Measurements from ENCODE around the gene CCDC160. TPM values are rescaled to one million over a fixed set of nuclear protein-coding genes. Genes with fewer than 3 reads are reported as not detected.

The CCDC160 gene
- total RNA-seq, result under 1 TPM; 0.33 to 0.69 TPM

DNA sequence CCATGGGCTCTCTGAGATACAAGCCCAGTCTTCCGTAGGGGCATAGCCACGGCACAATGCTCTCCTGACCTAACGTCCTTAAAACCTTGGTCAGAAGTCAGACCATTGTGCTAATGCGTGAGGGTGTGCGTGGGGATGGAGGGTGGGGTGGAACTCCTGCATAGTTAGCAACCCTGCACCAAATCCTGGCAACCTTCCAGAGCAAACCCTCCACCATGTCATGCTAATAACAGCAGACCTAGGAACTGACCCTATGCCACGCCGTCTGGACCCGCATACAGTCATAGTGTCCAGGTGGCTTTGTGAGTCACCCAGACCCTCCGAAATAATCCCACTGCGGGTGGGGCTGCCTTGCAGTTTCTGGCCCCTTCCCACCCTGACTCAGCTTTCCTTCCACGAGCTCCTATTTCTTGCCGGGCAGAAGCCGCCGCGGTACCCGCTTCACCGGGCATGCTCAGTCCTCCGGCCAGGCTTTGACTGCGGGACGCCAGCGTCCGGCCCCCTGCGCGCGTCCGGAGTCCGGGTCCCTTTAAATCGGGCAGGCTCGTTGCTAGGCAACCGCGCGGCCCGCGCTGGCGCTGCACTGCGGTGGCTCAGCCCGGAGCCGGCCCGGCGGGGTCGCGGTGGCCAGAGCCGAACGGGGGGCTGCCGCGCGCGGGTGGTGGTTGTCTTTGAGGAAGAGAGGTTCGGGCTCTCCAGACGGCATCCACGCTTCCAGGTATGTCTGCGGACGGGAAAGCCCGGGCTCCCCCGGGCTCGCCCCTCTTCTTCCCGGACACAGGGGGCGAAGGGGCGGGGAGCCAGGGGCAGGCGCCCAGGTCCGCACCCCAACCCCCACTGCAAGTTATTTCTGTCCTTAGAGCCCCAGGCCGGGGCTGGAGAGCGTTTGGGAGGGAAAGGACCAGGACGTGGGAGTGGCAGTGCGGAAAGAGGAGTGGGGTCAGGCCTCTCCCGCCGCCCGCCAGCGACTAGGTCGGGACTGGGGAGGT is at the start of gene CCDC160:
Gene CCDC160 (plus strand): TSS at position 557 of the 989 bp plus-strand sequence. CDS start 7,619 bp downstream, outside the sequence.

Other genes with a start within 250 kb of the CCDC160 start
- gene PHF6, start 136.1 kb downstream of the CCDC160 start, total RNA-seq, result 10 to 100 TPM; 22.4 to 33.6 TPM
- 10 to 100 TPM in 1 of 2 donors, 1 to 10 TPM in 1; 4.5 to 13.7 TPM for gene HPRT1, start 223.0 kb downstream of the CCDC160 start, total RNA-seq